ENCODE results near the gene GPC6.

GPC6 gene

GRCh38 chr13:93230261-93230855 lies 3.8 kb downstream of the GPC6 start:
- DNase-seq (ENCODE audit: low read depth), result peak; percentile 92
- no peak for TF ChIP-seq CTCF (conservative IDR thresholded peaks at IDR 0.05; ENCODE audit: low read depth, low read length)
- no peak overlapping the region for H3K4me3 ChIP-seq (ENCODE audit: low read depth, low read length)

- no peak for TF ChIP-seq CTCF (conservative IDR thresholded peaks at IDR 0.05; ENCODE audit: low read depth, low read length)
- peak; percentile 9 for DNase-seq (ENCODE audit: low read depth)
- no peak overlapping the region for H3K4me3 ChIP-seq (ENCODE audit: low read depth, low read length)
Measured at GRCh38 chr13:93231867-93232266, 5.3 kb downstream of the GPC6 start.

GRCh38 chr13:93233997-93234416 lies 7.4 kb downstream of the GPC6 start:
- peak; percentile 13 for DNase-seq (ENCODE audit: low read depth)
- TF ChIP-seq CTCF (conservative IDR thresholded peaks at IDR 0.05; ENCODE audit: low read depth, low read length), result peak; percentile 28

GRCh38 chr13:93234459-93234858 lies 7.9 kb downstream of the GPC6 start:
- no peak overlapping the region for H3K4me3 ChIP-seq (ENCODE audit: low read depth, low read length)
- DNase-seq (ENCODE audit: low read depth), result no peak
- TF ChIP-seq CTCF (conservative IDR thresholded peaks at IDR 0.05; ENCODE audit: low read depth, low read length), result no peak

More at GRCh38 chr13:93233997-93234416, 7.4 kb downstream of the GPC6 start:
- H3K4me3 ChIP-seq (ENCODE audit: low read depth, low read length), result no peak overlapping the region

GRCh38 chr13:93235258-93236015 lies 8.8 kb downstream of the GPC6 start:
- H3K4me3 ChIP-seq (ENCODE audit: low read depth, low read length), result no peak overlapping the region
- peak; percentile 85 for DNase-seq (ENCODE audit: low read depth)
- TF ChIP-seq CTCF (conservative IDR thresholded peaks at IDR 0.05; ENCODE audit: low read depth, low read length), result no peak

- H3K4me3 ChIP-seq (ENCODE audit: low read depth, low read length), result no peak overlapping the region
- TF ChIP-seq CTCF (conservative IDR thresholded peaks at IDR 0.05; ENCODE audit: low read depth, low read length), result no peak
- DNase-seq (ENCODE audit: low read depth), result no peak
Measured at GRCh38 chr13:93238711-93239110, 12.1 kb downstream of the GPC6 start.

Measured in choroid plexus epithelial cell (primary cell).